IMR-90 (cell line): ENCODE measurements around the gene COLGALT1. TPM values are rescaled to one million over a fixed set of nuclear protein-coding genes. Genes with fewer than 3 reads are reported as not detected.
A peak's percentile ranks its signal among the peaks of the same experiment; 100 is the strongest.

Experiments
- ATAC-seq: fragments of 200-7000 bp; cut with Tn5 transposase; 2 replicates; pipeline ENCODE4 v1.9.1; 2020; ENCODE audit warnings: low read depth, mild to moderate bottlenecking, moderate library complexity
- BruUV-seq: library from RNA; stranded (reverse); fragments of 400-500 nt; replicated peaks from 2 replicates; lab custom pipeline; 2021; lab: Mats Ljungman, UMichigan
- CTCF ChIA-PET: fragments of 300-600 bp; formaldehyde crosslinking; extraction: SDS; loops from one replicate; lab custom pipeline; 2021; ENCODE audit warnings: antibody characterized with exemption; lab: Yijun Ruan, JAX
- POLR2A ChIA-PET: fragments of 300-600 bp; sonication (Branson Sonifier 250); formaldehyde crosslinking; loops from one replicate; lab custom pipeline; 2022; ENCODE audit warnings: antibody characterized with exemption; ENCODE audit not compliant: unreplicated experiment; lab: Charles Lee
- DNase-seq: peaks from one replicate; pipeline ENCODE4 v3.0.0; 2013
- H2AFZ ChIP-seq: replicated peaks from 2 replicates; pipeline ENCODE3; 2013; ENCODE audit warnings: low read length, mild to moderate bottlenecking; ENCODE audit not compliant: poor library complexity
- H2AK5ac ChIP-seq: 2 replicates; pipeline ENCODE4 v1.6.1; 2013; ENCODE audit warnings: low read depth, low read length, inconsistent platforms
- H2AK9ac ChIP-seq: replicated peaks from 2 replicates; pipeline ENCODE3; 2013; ENCODE audit warnings: mild to moderate bottlenecking, low read depth, low read length, moderate library complexity; ENCODE audit not compliant: poor library complexity
- H2BK120ac ChIP-seq: 2 replicates; pipeline ENCODE4 v1.6.1; 2013; ENCODE audit warnings: low read depth, low read length, inconsistent platforms
- H2BK15ac ChIP-seq: 3 replicates; pipeline ENCODE4 v1.6.1; 2013; ENCODE audit warnings: low read depth, low read length, inconsistent platforms
- H2BK20ac ChIP-seq: 2 replicates; pipeline ENCODE4 v1.6.1; 2013; ENCODE audit warnings: low read depth, mild to moderate bottlenecking, inconsistent platforms, low read length, moderate library complexity
- H2BK5ac ChIP-seq: 2 replicates; pipeline ENCODE4 v1.6.1; 2013; ENCODE audit warnings: mild to moderate bottlenecking, low read depth, low read length, inconsistent platforms; ENCODE audit not compliant: poor library complexity, severe bottlenecking
- H3K14ac ChIP-seq: replicated peaks from 2 replicates; pipeline ENCODE4 v1.6.1; 2013; ENCODE audit warnings: low read depth, low read length, inconsistent platforms
- H3K18ac ChIP-seq: 2 replicates; pipeline ENCODE4 v1.6.1; 2013; ENCODE audit warnings: low read depth, low read length, control low read depth
- H3K23ac ChIP-seq: 2 replicates; pipeline ENCODE4 v1.6.1; 2013; ENCODE audit warnings: low read depth, low read length, inconsistent platforms
- H3K27ac ChIP-seq: 2 replicates; pipeline ENCODE4 v1.5.1; 2013; ENCODE audit warnings: mild to moderate bottlenecking, control low read depth, low read length; ENCODE audit not compliant: insufficient read depth
- H3K27me3 ChIP-seq: 2 replicates; pipeline ENCODE4 v1.6.1; 2013; ENCODE audit warnings: low read length; ENCODE audit not compliant: control insufficient read depth, insufficient read depth
- H3K36me3 ChIP-seq: 2 replicates; pipeline ENCODE4 v1.6.1; 2013; ENCODE audit warnings: low read length, mixed read lengths; ENCODE audit not compliant: control insufficient read depth, insufficient read depth
- H3K4ac ChIP-seq: 2 replicates; pipeline ENCODE4 v1.6.1; 2013; ENCODE audit warnings: low read depth, low read length, inconsistent platforms
- H3K4me1 ChIP-seq: 2 replicates; pipeline ENCODE4 v1.6.1; 2013; ENCODE audit warnings: low read length, mixed read lengths; ENCODE audit not compliant: control insufficient read depth, insufficient read depth
- H3K4me2 ChIP-seq: 2 replicates; pipeline ENCODE4 v1.6.1; 2013; ENCODE audit warnings: low read depth, mild to moderate bottlenecking, control low read depth, low read length, moderate library complexity
- H3K4me3 ChIP-seq: 2 replicates; pipeline ENCODE4 v1.5.1; 2013; ENCODE audit warnings: low read depth, mild to moderate bottlenecking, control low read depth, low read length, moderate library complexity; ENCODE audit not compliant: insufficient read depth
- H3K56ac ChIP-seq: 2 replicates; pipeline ENCODE4 v1.6.1; 2013; ENCODE audit warnings: low read length, inconsistent platforms; ENCODE audit not compliant: insufficient read depth; ENCODE audit errors: extremely low read depth
- H3K79me1 ChIP-seq, 2 experiments: 2 replicates each; pipeline ENCODE4 v1.6.1; 2013; ENCODE audit warnings: low read length in 2 of 2, inconsistent platforms in 1 of 2, low read depth in 1 of 2
- H3K9ac ChIP-seq: 2 replicates; pipeline ENCODE4 v1.6.1; 2013; ENCODE audit warnings: low read depth, low read length, control low read depth
- H3K9me1 ChIP-seq: 2 replicates; pipeline ENCODE4 v1.6.1; 2013; ENCODE audit warnings: low read length, inconsistent platforms; ENCODE audit not compliant: insufficient read depth
- H3K9me3 ChIP-seq: 2 replicates; pipeline ENCODE4 v1.6.1; 2013; ENCODE audit warnings: low read length; ENCODE audit not compliant: control insufficient read depth, insufficient read depth
- H4K20me1 ChIP-seq: 2 replicates; pipeline ENCODE4 v1.6.1; 2013; ENCODE audit warnings: low read length, inconsistent platforms; ENCODE audit not compliant: insufficient read depth
- H4K5ac ChIP-seq: 2 replicates; pipeline ENCODE4 v1.6.1; 2013; ENCODE audit warnings: mild to moderate bottlenecking, low read depth, low read length, control low read depth
- H4K8ac ChIP-seq, 2 experiments: 2 replicates each; pipeline ENCODE4 v1.6.1; 2013; ENCODE audit warnings: low read depth in 2 of 2, low read length in 2 of 2, control low read depth in 1 of 2, inconsistent platforms in 1 of 2
- H4K91ac ChIP-seq: 2 replicates; pipeline ENCODE4 v1.6.1; 2013; ENCODE audit warnings: low read depth, low read length, inconsistent platforms; ENCODE audit not compliant: insufficient read depth
- BHLHE40 ChIP-seq: fragments of 150-350 bp; IDR thresholded peaks from 2 replicates; pipeline ENCODE4 v1.6.1; 2016; ENCODE audit warnings: mild to moderate bottlenecking, low read depth, low read length
- CHD1 ChIP-seq: IDR thresholded peaks from 2 replicates; pipeline ENCODE4 v1.6.1; 2012; ENCODE audit warnings: low read depth, low read length, improper control_type of control experiment
- MAZ ChIP-seq: IDR thresholded peaks from 2 replicates; pipeline ENCODE4 v1.6.1; 2012; ENCODE audit warnings: low read depth, mild to moderate bottlenecking, low read length, improper control_type of control experiment, moderate library complexity, borderline replicate concordance
- MXI1 ChIP-seq: IDR thresholded peaks from 2 replicates; pipeline ENCODE4 v1.6.1; 2012; ENCODE audit warnings: low read depth, mild to moderate bottlenecking, low read length, moderate library complexity, borderline replicate concordance
- RCOR1 ChIP-seq: IDR thresholded peaks from 2 replicates; pipeline ENCODE4 v1.6.1; 2012; ENCODE audit warnings: mild to moderate bottlenecking, low read length, improper control_type of control experiment; ENCODE audit not compliant: insufficient replicate concordance
- RFX5 ChIP-seq: IDR thresholded peaks from 2 replicates; pipeline ENCODE4 v1.8.0; 2012; ENCODE audit warnings: low read depth, mild to moderate bottlenecking, low read length, moderate library complexity
- USF2 ChIP-seq: fragments of 150-350 bp; IDR thresholded peaks from 2 replicates; pipeline ENCODE4 v1.6.1; 2017; ENCODE audit warnings: mild to moderate bottlenecking, antibody characterized with exemption, low read length, low read depth
- WGBS, 2 experiments: methylation state at CpG; one replicate each; pipeline versions ENCODE4 v1.1.5 to v1.1.7; 2013; ENCODE audit warnings: missing lambda C conversion rate in 2 of 2; ENCODE audit not compliant: insufficient read length in 1 of 2; ENCODE audit errors: extremely low coverage in 2 of 2; 5-methylcytosine and 5-hydroxymethylcytosine counted together
- dilution Hi-C: fragments of 300-500 bp; cut with HindIII; formaldehyde crosslinking; loops from one replicate; pipeline ENCODE4 v1.14.3; 2018; ENCODE audit warnings: low sequenced_read_pairs; ENCODE audit not compliant: unreplicated experiment
- in situ Hi-C: fragments of 300-500 bp; cut with MboI; formaldehyde crosslinking; loops from 3 replicates; pipeline ENCODE4 v1.14.3; 2019; ENCODE audit warnings: low sequenced_read_pairs, inconsistent platforms, mixed read lengths
- intact Hi-C: fragments of 100-400 bp; cut with micrococcal nuclease; formaldehyde crosslinking; loops from 2 replicates; pipeline ENCODE4 v1.10.0; 2022
- polyA plus RNA-seq, 3 experiments: library from polyadenylated mRNA; depleted of rRNA; stranded (reverse); fragments of >200 nt; gene quantifications; 2 replicates each; pipeline ENCODE4 v1.2.3, GENCODE V29; 2012; ENCODE audit warnings: low replicate concordance in 1 of 3
- total RNA-seq: library from RNA; depleted of rRNA; stranded (reverse); fragments of >200 nt; gene quantifications from 2 replicates; pipeline ENCODE4 v1.2.3, GENCODE V29; 2012
- TF ChIP-seq, protein P1 (sequence below): conservative IDR thresholded peaks from 2 replicates; pipeline ENCODE4 v1.5.1; 2012; ENCODE audit warnings: mild to moderate bottlenecking, low read depth, low read length, improper control_type of control experiment

The COLGALT1 gene
- total and polyA plus RNA-seq, 2 of the 4 experiments (the other 2 are of a cell fraction), result 77.1 to 117 TPM

- Histone ChIP-seq H2BK120ac (no peak overlapping the region), H3K27me3 (no peaks in the 10 kb centered on the region), H3K9ac (no peak overlapping the region), H3K9me1 (no peaks in the 10 kb centered on the region), H3K4ac (no peak overlapping the region), H4K91ac (no peak overlapping the region), H4K8ac (no peak overlapping the region), H3K4me3 (no peak overlapping the region), H3K14ac (no peak overlapping the region), H3K18ac (no peak overlapping the region), H3K9me3 (no peaks in the 10 kb centered on the region), H3K36me3 (peaks cover 43% of the 10 kb centered on the region), H3K79me1 (peaks cover 13 to 51% of the 10 kb centered on the region in 2 experiments), H2AK9ac (peak overlapping the region; percentile 55), H2BK20ac (no peak overlapping the region), H2BK15ac (no peak overlapping the region), H4K20me1 (peaks cover 3% of the 10 kb centered on the region), H2AK5ac (no peak overlapping the region), H2AFZ (no peak overlapping the region), H4K5ac (no peak overlapping the region), H3K4me1 (peaks cover 9% of the 10 kb centered on the region), H2BK5ac (no peak overlapping the region), H3K27ac (no peak overlapping the region), H3K23ac (no peak overlapping the region), H3K4me2 (no peak overlapping the region), H3K56ac (no peak overlapping the region)
- no peak for DNase-seq
- TF ChIP-seq CHD1 (no peak), USF2 (no peak), MAZ (no peak), MXI1 (no peak), BHLHE40 (no peak), RCOR1 (no peak), RFX5 (no peak)
- TF ChIP-seq, protein P1, sequence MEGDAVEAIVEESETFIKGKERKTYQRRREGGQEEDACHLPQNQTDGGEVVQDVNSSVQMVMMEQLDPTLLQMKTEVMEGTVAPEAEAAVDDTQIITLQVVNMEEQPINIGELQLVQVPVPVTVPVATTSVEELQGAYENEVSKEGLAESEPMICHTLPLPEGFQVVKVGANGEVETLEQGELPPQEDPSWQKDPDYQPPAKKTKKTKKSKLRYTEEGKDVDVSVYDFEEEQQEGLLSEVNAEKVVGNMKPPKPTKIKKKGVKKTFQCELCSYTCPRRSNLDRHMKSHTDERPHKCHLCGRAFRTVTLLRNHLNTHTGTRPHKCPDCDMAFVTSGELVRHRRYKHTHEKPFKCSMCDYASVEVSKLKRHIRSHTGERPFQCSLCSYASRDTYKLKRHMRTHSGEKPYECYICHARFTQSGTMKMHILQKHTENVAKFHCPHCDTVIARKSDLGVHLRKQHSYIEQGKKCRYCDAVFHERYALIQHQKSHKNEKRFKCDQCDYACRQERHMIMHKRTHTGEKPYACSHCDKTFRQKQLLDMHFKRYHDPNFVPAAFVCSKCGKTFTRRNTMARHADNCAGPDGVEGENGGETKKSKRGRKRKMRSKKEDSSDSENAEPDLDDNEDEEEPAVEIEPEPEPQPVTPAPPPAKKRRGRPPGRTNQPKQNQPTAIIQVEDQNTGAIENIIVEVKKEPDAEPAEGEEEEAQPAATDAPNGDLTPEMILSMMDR, result no peak
- in situ Hi-C loops (no loop called here), intact Hi-C loops (no loop called here), dilution Hi-C loops (no loop called here)
- CTCF ChIA-PET, result interaction anchor here (0.6 to 0.7 kb wide), 2 partner anchors 13 to 122 kb away, joined by 3 read pairs; no protein-coding TSS in a partner anchor
- no TSS peak for BruUV-seq
- WGBS, 2 experiments, result 92% methylated on average over 2 of the region's 11 CpGs; no CpG with 5 or more reads in 1 of the 2 experiments
- POLR2A ChIA-PET, result no interaction called here
- ATAC-seq, result no peak
Measured at GRCh38 chr19:17562561-17562960, 7.1 kb downstream of the COLGALT1 start.
